GM10847 (cell line): ENCODE results near the gene LTBP1.

Experiments
- POLR2A ChIP-seq: IDR thresholded peaks from 2 replicates; pipeline ENCODE4 v1.6.1; 2011; ENCODE audit not compliant: insufficient read length; ENCODE audit errors: extremely low read depth

The LTBP1 gene

GRCh38 chr2:33388996-33389395 lies 442.2 kb downstream of the LTBP1 start:
- TF ChIP-seq POLR2A = no peak

- TF ChIP-seq POLR2A = no peak
Observed at GRCh38 chr2:33391529-33392255, 444.9 kb downstream of the LTBP1 start.

GRCh38 chr2:33392366-33392765 lies 445.6 kb downstream of the LTBP1 start:
- TF ChIP-seq POLR2A = no peak

- no peak for TF ChIP-seq POLR2A
Observed at GRCh38 chr2:33395034-33395433, 448.3 kb downstream of the LTBP1 start.

GRCh38 chr2:33395655-33396249 lies 449.0 kb downstream of the LTBP1 start:
- no peak for TF ChIP-seq POLR2A

- no peak for TF ChIP-seq POLR2A
Observed at GRCh38 chr2:33404321-33404720, 457.6 kb downstream of the LTBP1 start.

GRCh38 chr2:33406622-33407021 lies 459.9 kb downstream of the LTBP1 start:
- TF ChIP-seq POLR2A = no peak

GRCh38 chr2:33408109-33408508 lies 461.4 kb downstream of the LTBP1 start:
- TF ChIP-seq POLR2A = no peak

GRCh38 chr2:33409417-33409955 lies 462.7 kb downstream of the LTBP1 start:
- TF ChIP-seq POLR2A = no peak

- no peak for TF ChIP-seq POLR2A
Observed at GRCh38 chr2:33411765-33412164, 465.0 kb downstream of the LTBP1 start.

- TF ChIP-seq POLR2A = no peak
Observed at GRCh38 chr2:33412920-33413319, 466.2 kb downstream of the LTBP1 start.

- TF ChIP-seq POLR2A = no peak
Observed at GRCh38 chr2:33419581-33420200, 472.9 kb downstream of the LTBP1 start.

GRCh38 chr2:33420726-33421125 lies 474.0 kb downstream of the LTBP1 start:
- no peak for TF ChIP-seq POLR2A

- TF ChIP-seq POLR2A = no peak
Observed at GRCh38 chr2:33421820-33422219, 475.1 kb downstream of the LTBP1 start.

- no peak for TF ChIP-seq POLR2A
Observed at GRCh38 chr2:33425161-33425560, 478.4 kb downstream of the LTBP1 start.

GRCh38 chr2:33425586-33426031 lies 478.9 kb downstream of the LTBP1 start:
- no peak for TF ChIP-seq POLR2A

GRCh38 chr2:33426666-33427231 lies 480.0 kb downstream of the LTBP1 start:
- no peak for TF ChIP-seq POLR2A
